GM18907 (cell line): ENCODE data around the gene WDTC1.
A peak's percentile ranks its signal among the peaks of the same experiment; 100 is the strongest.

Source experiments
- ATAC-seq: cut with Tn5 transposase; IDR thresholded peaks from one replicate; pipeline ENCODE4 v1.9.1; 2021; ENCODE audit warnings: mild to moderate bottlenecking, moderate library complexity; ENCODE audit not compliant: unreplicated experiment

The WDTC1 gene

GRCh38 chr1:27300341-27301051 lies 66.1 kb downstream of the WDTC1 start:
- peak; percentile 53 for ATAC-seq

- ATAC-seq: no peak
These were observed 66.6 kb downstream of the WDTC1 start for GRCh38 chr1:27301052-27301422.

DNA sequence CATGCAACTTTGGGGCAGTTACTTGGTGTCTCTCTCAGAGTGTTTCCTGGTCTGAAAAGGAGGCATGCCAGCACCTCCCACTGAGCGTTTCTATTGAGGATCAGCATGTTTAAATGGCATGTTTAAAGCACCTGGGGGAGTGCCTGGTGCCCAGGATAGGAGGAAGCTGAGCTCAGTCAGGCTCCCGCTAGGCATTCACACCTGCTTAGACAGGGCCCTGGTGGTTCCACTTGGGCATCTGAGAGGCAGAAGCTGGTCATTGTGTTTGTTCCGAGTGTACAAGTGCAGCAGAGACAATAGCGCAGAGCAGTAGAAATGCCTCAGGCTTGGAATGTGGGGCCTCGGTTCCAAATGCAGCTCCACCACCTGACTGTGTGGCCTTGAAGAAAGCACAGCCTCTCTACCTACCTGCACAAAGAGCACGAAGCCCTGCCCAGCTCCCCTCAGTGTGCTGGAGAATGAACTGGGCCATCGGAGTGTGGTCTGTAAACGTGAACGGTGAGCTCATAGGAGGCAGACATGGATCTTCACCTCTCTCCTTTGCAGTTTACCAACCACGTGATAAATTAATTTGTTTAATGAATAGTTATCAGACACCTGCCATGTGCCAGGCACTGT lies 67.3 kb downstream of the WDTC1 start:
- no peak for ATAC-seq

DNA sequence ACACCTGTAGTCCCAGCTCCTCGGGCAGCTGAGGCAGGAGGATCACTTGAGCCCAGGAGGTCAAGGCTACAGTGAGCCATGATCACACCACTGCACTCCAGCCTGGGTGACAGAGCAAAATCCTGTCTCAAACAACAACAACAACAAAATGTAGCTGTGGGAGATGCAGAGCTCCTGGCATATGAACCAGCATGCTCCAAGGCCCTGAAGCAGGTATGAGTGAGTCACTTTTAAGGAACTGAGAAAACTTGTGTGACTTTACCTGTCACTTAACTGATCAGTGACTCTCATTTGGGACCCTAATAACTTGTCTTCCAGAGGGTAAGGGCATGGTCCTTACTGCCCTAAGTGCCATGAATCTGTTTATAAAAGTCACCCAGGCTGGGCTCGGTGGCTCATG lies 68.2 kb downstream of the WDTC1 start:
- ATAC-seq: no peak

DNA sequence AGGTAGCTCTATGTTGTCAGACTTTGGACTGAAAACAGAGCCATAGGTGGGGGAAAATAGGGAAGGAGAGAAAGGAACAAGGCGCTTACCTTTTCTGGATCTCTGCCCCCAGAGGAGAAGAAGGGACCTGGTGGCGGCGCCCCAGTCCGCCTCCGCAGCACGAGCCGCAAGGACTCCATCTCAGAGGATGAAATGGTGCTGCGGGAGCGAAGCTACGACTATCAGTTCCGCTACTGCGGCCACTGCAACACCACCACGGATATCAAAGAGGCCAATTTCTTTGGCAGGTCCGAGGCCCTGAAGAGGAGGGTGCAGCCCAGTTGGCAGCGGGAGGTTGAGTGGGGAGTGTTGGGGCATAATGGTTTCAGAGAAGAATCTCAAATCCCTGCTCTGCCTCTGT lies 69.1 kb downstream of the WDTC1 start:
- no peak for ATAC-seq

DNA sequence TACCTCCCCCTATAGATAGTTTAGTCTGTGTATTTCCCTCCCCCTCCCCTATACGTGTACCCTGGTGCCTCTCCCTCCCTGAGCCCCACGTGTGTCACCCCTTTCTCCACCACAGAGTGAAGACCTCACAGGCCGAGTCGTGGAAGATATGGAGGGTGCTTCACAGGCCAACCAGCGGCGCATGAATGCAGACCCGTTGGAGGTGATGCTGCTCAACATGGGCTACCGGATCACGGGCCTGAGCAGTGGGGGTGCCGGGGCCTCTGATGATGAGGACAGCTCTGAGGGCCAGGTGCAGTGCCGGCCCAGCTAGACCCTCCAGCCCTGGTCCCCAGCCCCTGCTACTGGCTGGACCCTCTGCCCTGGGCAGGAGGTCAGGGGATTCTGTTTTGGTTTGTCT lies 71.6 kb downstream of the WDTC1 start:
- no peak for ATAC-seq

DNA sequence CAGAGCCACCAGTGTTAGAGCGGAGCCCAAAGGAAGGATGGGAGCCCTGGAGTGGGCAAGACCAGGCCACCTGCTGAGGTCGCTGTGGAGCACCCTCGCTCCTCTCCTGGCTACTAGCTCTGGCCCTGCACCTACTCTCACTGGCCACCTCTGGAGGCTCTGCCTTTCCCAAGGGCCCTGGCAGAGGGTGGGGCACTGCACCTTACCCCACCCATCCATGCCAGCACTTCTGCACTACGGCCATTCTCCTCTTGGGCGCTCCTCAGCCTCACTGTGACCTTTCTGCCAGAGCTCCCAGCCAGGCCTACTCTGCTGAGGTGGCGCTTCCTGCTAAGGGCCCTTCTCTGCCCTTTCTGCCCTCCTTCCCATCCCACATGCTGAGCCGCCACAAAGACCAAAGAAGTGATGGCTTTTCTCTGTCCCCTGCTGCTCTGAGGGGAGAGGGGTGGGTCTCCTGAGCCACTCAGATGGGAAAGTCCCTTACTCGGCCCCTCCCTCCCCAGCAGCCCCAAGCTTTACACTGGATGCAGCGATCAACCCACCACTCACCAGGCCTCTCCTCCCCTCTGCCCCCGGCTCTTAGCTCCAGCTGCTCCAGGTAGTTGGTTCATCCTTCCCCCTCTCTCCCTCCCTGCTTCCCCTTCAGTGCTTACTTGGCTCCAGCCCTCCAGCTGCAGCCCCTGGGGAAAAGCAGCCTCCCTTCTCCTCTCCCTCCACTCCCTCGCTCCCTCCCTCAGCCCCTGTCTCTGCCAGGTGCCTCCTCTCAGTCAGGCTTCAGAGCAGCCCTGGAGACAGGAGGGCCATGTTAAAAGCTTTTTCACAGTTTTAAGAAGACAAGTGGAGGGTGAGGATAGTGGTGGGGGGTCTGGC lies 72.7 kb downstream of the WDTC1 start:
- ATAC-seq: no peak

GRCh38 chr1:27307874-27308598 lies 73.6 kb downstream of the WDTC1 start:
- no peak for ATAC-seq

DNA sequence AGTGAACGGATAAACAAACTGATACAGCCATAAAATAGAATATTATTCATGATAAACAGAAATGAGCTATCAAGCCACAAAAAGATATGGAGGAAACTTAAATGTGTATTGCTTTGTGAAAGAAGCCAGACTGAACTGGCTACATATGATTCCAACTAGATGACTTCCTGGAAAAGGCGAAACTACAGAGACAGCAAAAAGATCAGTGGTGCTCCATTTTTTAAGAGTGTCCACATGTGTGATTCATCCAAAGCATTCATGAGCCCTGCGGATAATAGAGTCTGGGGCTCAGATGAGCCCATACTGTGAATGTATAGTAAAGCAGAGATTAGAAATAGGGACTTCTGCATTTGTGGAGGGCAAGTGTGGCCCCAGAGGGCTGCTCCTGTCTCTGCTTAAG lies 79.7 kb downstream of the WDTC1 start:
- no peak for ATAC-seq

- ATAC-seq: no peak
These were observed 80.3 kb downstream of the WDTC1 start for GRCh38 chr1:27314737-27315136.

GRCh38 chr1:27316860-27317259 lies 82.4 kb downstream of the WDTC1 start:
- no peak for ATAC-seq

DNA sequence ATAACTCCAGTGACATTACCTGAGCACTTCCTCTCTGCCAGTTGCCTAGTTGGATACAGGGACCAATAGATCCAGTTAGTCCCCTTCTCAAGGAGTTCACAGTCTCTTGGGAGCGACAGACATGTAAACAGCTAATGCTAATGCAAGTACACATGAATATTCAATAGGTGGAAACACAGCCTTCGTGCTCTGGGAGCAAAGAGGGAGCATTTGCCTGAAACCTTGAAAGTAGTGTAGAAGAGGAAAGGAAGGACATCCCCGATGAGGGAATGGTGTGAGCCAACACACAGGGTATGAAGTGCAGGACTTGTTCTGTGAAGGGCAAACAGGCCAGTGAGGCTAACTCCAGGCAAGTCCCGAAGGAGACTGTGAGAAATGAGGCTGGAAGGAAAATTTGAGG lies 83.7 kb downstream of the WDTC1 start:
- ATAC-seq: no peak

GRCh38 chr1:27318596-27318995 lies 84.2 kb downstream of the WDTC1 start:
- ATAC-seq: no peak

DNA sequence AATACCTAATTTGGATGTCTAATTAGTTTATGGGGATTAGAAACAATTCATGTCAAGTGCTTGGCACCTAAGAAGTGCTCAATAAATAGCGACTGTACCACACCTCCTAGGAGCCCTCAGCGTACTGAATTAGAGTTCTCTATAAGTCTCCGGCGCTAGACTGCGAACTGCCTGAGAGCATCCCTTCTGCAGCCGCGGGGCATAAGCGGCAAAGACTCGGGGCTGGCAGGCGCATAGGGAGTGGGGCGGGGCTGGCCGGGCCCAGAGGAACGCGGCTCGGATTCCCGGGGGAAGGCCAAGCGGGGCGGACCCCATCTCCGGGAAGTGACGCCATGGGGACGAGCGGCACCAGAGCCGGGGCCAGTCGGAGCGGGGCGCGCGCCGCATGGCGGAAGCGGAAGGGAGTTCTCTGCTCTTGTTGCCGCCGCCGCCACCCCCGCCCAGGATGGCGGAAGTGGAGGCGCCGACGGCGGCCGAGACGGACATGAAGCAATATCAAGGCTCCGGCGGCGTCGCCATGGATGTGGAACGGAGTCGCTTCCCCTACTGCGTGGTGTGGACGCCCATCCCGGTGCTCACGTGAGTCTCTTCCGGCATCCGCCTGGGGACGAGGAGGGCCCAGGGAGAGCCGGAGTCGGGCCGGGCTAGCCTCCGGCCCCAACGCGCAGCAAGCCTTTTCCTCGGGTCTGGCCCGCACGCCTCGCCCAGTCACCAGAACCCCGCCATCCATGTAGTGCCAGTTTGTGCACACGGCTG lies 87.6 kb downstream of the WDTC1 start, which contains the start of gene TMEM222:
TMEM222 (plus strand) TSS at position 351 of the 756 bp plus-strand sequence; CDS start at position 386, 35 bp downstream.
- ATAC-seq: peak; percentile 90

- peak; percentile 3 for ATAC-seq
These were observed 88.3 kb downstream of the WDTC1 start for GRCh38 chr1:27322569-27323240.

DNA sequence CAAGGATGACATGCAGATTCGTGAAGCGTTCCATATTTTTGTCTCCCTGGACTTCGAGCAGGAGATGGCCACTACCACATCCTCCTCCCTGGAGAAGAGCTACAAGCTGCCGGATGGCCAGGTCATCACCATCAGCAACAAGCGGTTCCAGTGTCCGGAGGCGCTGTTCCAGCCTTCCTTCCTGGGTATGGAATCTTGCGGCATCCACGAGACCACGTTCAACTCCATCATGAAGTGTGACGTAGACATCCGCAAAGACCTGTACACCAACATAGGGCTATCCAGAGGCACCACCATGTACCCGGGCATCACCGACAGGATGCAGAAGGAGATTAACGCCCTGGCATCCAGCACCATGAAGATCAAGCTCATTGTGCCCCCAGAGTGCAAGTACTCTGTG lies 90.9 kb downstream of the WDTC1 start:
- ATAC-seq: no peak

DNA sequence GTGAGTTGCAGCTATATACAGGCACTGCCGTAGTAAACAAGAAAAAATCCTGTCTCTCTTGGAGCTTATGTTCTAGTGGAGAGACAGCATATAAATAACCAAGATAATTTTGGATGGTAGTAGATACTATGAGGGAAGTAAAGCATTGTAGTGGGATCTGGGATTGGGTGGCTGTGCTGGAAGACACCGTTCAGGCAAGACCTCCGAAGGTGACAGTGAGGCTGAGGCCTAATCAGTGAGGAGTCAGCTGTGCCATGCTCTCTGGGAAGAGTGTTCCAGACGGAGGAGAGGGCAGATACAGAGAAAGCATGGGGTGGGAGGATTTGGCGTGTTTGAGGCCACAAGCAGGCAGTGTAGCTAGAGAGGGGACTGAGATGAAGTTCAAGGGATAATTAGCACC lies 93.5 kb downstream of the WDTC1 start:
- ATAC-seq: no peak

DNA sequence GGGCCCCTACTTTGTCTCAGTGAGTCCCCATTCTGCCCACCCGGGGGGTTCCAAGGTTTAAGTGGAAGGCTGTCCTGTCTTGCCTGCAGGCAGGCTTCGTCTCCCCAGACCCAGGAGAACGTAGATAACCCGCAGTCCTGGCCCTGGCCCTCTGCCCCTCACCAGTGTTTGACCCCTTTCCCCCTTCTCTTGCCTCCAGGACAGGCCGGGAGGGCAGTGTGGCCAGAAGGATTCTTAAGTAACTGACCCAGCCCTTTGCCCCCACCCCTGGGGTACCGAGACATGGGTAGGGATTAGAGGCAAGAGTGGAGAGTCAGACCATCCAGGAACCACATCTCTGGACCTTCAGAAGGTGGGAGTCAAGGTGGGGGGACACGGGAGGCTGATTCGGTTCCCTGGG lies 96.4 kb downstream of the WDTC1 start:
- no peak for ATAC-seq

GRCh38 chr1:27331426-27331825 lies 97.0 kb downstream of the WDTC1 start:
- no peak for ATAC-seq

GRCh38 chr1:27331922-27332321 lies 97.5 kb downstream of the WDTC1 start:
- no peak for ATAC-seq
